ENCODE data around the gene ZNF343. TPM values are rescaled to one million over a fixed set of nuclear protein-coding genes. Genes with fewer than 3 reads are reported as not detected.

ZNF343 gene
- total RNA-seq: 10 to 100 TPM; 10.4 to 13.7 (median 11.9) TPM

DNA sequence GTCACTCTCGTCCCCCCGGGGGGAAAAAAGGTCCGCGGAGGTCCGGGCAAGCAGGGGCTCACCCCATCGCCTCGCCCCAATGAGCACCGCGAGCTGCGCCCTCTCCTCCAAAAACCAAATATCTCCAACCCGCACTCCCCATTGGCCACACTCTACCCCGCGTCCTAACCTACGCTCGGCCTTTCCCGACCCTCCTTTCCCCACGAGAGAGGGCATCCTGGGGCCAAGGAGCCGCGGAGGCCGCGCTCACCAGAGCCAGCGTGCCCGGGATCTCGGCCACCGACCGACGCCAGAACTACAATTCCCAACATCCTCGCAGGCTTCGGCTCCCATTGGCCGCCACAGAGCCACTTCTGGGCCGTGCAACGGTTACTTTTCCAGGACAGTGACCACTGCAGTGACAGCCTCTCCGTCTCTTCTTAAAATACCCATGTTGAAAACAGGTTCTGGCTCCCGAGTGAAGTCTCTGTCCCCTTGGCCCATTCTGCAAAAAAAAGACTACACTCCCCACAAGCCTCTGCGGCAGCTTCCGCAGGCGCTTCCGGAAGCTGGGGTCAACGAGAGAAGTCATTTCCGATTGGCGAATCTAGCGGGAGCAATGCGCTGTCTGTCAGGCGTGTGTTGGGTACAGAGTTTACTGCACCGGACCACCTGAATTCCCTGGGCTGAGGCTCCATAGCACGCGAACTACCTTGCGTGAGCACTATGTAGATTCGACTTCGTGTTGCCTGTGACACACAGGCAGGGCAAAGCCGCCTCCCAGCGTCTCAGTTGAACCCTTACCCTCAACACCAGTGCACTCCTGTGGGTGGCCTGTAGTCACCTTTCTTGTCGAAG, at the start of gene ZNF343:
Gene ZNF343, minus strand, starts transcription at position 285 of the 837 bp plus-strand sequence. CDS start 15,020 bp downstream, outside the sequence.
- DNase-seq (peak; percentile 70), ATAC-seq (peak; percentile 96 to 97)
- Mint-ChIP-seq H3K4me1 (ENCODE audit: low read depth) (peaks cover 18% of the 10 kb centered on the region), H3K4me3 (peak within 1 kb of the TSS; percentile 100), H3K9me3 (no peaks in the 10 kb centered on the region), H3K36me3 (ENCODE audit: insufficient read depth) (peaks cover 2% of the 10 kb centered on the region), H3K27me3 (ENCODE audit: low read depth) (peaks cover 24% of the 10 kb centered on the region)

DNA sequence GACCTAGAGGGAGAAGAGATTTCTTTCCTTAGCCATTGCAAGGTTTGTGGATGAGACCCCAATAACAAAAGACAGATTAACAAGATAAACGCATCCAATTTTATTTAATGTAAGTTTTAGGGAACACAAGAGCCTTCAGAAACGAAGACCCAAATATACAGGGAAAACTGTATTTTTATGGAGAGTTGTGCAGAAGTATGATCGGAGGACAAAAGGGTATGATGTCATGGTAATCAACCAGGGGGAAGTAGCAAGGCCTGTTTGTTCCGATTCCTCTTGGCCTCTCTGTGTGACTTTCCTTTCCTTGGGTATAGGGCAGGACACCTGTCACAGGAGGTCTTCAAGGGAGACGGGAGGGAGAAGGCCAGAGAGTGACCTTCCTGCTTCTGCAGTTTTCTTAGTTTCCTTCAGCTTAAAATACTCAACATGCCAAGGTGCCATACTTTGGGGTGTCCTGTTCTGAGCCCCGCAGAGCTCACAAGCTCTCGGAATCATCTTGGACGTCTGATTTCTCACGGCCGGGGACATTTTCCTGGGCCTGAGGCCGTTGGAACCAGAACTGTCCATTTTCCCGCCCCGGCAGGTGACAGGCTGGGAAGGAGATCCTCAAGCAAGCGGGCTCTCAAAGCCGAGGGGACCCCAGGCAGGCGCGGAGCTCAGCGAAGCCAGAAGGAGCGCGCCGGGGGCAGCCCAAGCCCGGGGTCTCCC, 49.3 kb upstream of the ZNF343 start:
- H3K4me1 Mint-ChIP-seq (ENCODE audit: low read depth): no peaks in the 10 kb centered on the region
- no peaks in the 10 kb centered on the region for H3K36me3 Mint-ChIP-seq (ENCODE audit: insufficient read depth)
- H3K9me3 Mint-ChIP-seq: no peaks in the 10 kb centered on the region
- DNase-seq (no peak), ATAC-seq (no peak)
- peak overlapping the region; percentile 21 for H3K4me3 Mint-ChIP-seq
- H3K27me3 Mint-ChIP-seq (ENCODE audit: low read depth): peaks cover 57% of the 10 kb centered on the region

DNA sequence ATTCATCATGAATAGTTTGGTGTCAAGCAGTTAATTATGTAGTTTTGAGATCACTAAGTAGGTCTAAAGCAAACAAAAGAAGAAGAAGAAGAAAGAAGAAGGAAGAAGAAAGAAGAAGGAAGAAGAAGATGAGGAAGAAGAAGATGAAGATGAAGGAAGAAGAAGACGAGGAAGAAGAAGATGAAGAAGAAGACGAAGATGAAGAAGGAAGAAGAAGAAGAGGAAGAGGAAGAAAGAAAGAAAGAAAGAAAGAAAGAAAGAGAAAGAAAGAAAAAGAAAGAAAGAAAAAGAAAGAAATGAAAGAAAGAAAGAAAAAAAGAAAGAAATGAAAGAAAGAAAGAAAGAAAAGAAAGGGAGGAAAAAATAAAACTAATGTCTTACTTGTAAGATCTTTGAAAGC, 36.9 kb upstream of the ZNF343 start:
- no peak overlapping the region for H3K4me3 Mint-ChIP-seq
- no peaks in the 10 kb centered on the region for H3K9me3 Mint-ChIP-seq
- ATAC-seq (no peak), DNase-seq (no peak)
- H3K36me3 Mint-ChIP-seq (ENCODE audit: insufficient read depth): no peaks in the 10 kb centered on the region
- no peaks in the 10 kb centered on the region for H3K4me1 Mint-ChIP-seq (ENCODE audit: low read depth)
- peaks cover 32% of the 10 kb centered on the region for H3K27me3 Mint-ChIP-seq (ENCODE audit: low read depth)

DNA sequence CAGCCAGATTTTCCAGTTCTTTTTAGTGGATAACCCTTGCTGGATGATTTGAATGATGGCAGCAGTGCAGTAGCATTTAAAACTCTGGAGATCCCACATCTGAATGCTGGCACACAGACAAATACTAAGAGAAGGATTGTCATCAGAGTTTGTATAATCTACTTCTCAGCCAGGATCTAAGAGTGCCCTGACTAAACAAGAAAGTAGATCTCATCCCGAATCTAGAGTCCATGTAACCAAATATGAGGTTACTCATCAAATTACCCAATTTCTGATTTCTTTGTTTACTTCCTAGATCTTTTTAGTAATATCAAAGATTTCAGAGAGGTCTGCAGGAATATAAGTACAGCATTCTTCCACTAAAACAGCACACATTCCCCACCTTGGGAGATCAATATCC, 35.5 kb upstream of the ZNF343 start:
- Mint-ChIP-seq H3K36me3 (ENCODE audit: insufficient read depth) (no peaks in the 10 kb centered on the region), H3K27me3 (ENCODE audit: low read depth) (peaks cover 31% of the 10 kb centered on the region), H3K9me3 (no peaks in the 10 kb centered on the region), H3K4me1 (ENCODE audit: low read depth) (no peaks in the 10 kb centered on the region), H3K4me3 (no peak overlapping the region)
- DNase-seq: no peak
- no peak for ATAC-seq

DNA sequence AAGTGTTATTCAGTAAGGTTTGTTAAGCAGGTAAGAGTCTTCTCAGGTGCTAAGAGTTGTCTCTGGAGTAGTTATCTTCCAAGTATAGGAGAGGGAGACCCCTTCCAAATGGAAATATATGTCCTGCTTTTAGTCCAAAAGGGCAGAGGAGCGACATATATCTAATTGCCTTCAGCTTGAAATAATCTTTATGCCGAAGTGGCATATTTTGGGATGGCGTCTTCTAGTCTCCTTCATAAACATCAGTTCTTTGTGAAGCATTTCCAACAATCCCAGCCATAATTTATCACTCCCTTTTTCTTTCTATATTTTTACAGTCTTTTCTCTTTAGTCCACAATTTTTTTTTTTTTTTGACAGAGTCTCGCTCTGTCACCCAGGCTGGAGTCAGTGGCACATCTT, 33.6 kb upstream of the ZNF343 start:
- no peak overlapping the region for H3K4me3 Mint-ChIP-seq
- H3K4me1 Mint-ChIP-seq (ENCODE audit: low read depth): no peaks in the 10 kb centered on the region
- H3K27me3 Mint-ChIP-seq (ENCODE audit: low read depth): peaks cover 41% of the 10 kb centered on the region
- no peak for DNase-seq
- no peak for ATAC-seq
- H3K9me3 Mint-ChIP-seq: no peaks in the 10 kb centered on the region
- no peaks in the 10 kb centered on the region for H3K36me3 Mint-ChIP-seq (ENCODE audit: insufficient read depth)

DNA sequence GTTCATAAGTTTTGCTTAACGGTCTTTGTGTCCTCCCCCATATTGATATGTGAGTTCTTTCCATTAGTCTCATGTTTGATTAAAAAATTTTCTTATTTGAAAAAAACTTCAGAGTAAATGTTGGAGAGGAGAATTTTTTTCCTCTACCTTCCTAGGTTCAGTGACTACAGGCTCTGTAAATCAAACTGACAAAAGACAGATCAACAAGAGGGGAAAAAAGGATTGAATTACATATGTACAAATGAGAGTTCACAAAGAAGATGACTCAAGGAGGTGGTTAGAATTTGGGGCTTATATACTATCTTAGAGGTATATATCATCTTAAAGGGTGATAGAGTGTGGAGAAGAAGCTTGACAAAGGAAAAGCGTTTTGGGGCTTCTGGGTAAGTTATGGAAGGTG, 33.2 kb upstream of the ZNF343 start:
- Mint-ChIP-seq H3K9me3 (no peaks in the 10 kb centered on the region), H3K4me1 (ENCODE audit: low read depth) (no peaks in the 10 kb centered on the region), H3K36me3 (ENCODE audit: insufficient read depth) (no peaks in the 10 kb centered on the region), H3K4me3 (no peak overlapping the region), H3K27me3 (ENCODE audit: low read depth) (peaks cover 45% of the 10 kb centered on the region)
- DNase-seq (no peak), ATAC-seq (no peak)

DNA sequence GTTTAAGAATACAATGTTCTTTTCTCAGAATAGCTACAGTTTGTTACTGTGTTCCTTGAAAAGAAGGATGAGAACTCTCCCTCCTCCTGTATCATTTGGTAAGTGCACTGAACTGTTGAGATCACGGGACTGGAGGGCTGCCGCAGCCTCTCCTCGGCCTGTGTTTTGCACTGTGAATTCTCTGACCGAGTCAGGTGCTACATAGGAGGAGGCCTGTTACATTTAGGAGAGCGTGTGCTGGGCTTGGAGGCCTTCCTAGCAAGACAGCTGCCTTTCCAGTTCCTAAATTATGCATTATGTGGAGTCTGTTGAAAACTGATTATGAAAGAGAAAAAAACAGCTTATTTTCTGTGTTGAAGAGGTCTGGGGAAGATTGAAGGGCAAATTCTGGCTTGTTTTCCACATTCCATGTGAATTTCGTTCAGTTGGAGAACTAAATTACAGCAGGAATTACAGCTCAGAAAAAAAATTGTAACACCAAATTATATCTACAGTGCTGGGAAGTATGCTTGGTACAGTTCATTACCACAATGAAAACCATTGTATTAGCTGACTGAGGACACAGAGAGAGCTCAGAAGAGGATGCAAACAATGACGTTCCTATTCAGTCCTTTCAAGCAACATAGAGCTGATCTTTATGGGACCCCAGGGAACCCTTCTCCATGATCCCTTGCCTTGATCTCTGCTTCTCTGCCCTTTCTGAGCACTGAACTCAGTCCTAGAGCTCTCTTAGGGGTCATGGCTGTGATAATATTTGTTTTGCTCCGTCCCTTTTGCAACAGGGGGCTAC, 30.4 kb upstream of the ZNF343 start:
- Mint-ChIP-seq H3K4me3 (no peak overlapping the region), H3K4me1 (ENCODE audit: low read depth) (no peaks in the 10 kb centered on the region), H3K27me3 (ENCODE audit: low read depth) (peaks cover 40% of the 10 kb centered on the region), H3K9me3 (no peaks in the 10 kb centered on the region), H3K36me3 (ENCODE audit: insufficient read depth) (no peaks in the 10 kb centered on the region)
- DNase-seq (no peak), ATAC-seq (no peak)

DNA sequence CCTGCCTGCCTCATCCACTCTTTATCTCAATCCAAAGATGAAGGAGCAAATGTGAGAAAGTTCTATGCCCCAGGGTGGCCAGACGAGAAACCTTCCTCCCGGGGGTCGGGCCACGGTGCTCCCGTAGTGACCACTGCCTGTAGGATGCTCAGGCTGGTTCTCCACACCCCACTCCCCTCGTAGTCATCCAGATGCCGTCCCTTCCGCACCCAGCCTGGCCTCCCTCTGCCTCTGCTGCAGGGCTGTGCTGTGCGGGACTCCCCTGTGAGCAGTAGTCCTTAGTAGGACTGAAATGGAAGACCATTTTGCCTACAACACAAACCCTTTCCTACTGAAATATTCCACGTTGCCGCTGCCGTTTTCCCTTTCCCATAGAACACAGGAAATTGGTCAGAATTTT, 29.6 kb upstream of the ZNF343 start:
- no peaks in the 10 kb centered on the region for H3K9me3 Mint-ChIP-seq
- DNase-seq (no peak), ATAC-seq (no peak)
- H3K36me3 Mint-ChIP-seq (ENCODE audit: insufficient read depth): no peaks in the 10 kb centered on the region
- H3K4me3 Mint-ChIP-seq: no peak overlapping the region
- H3K4me1 Mint-ChIP-seq (ENCODE audit: low read depth): no peaks in the 10 kb centered on the region
- peaks cover 42% of the 10 kb centered on the region for H3K27me3 Mint-ChIP-seq (ENCODE audit: low read depth)

DNA sequence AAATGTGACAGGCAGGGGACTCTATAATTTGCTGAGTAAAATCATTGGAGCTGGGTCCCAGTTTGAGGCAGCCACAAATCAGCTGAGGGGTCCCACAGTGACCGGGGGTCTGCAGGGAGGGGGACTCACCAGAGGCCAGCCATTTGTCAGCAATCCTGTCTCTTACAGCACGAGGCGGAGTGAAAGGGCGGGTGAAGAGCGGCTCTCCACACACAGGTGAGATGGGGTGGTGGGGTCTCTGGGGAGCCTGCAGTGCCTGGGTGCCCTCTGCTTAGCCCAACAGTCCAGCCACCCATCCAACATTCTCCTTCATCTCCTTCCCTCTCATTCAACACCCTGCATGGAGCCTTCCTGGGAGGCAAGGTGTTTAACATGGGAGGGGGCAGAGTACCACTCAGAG, 28.4 kb upstream of the ZNF343 start:
- DNase-seq (no peak), ATAC-seq (no peak)

DNA sequence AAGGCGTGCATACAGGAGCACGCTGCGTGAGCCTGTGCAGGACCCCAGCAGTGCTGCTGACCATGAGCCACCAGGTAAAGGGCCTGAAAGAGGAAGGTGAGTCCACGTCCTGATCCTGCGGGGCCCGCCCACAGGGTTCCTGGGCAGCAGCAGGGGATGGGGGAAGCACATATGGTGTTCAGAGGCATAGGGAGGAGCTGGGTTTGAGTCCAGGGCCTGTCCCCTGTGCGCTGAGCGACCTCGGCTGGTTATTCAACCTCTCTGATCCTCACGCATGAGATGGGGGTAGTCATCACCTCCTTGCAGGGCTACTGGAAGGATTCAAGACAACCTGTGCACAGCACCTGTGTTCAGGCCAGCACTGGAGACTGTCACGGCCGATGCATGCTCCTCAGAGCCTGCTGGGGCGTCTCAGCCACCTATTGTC, 27.9 kb upstream of the ZNF343 start, which contains the start of gene TMC2:
Gene TMC2, plus strand, starts transcription at position 14 of the 427 bp plus-strand sequence. Its CDS starts 49 bp downstream, at position 63.
- H3K36me3 Mint-ChIP-seq (ENCODE audit: insufficient read depth): no peaks in the 10 kb centered on the region
- H3K9me3 Mint-ChIP-seq: no peaks in the 10 kb centered on the region
- H3K4me3 Mint-ChIP-seq: no peak within 1 kb of the TSS
- DNase-seq (no peak), ATAC-seq (no peak)
- peaks cover 34% of the 10 kb centered on the region for H3K27me3 Mint-ChIP-seq (ENCODE audit: low read depth)
- no peaks in the 10 kb centered on the region for H3K4me1 Mint-ChIP-seq (ENCODE audit: low read depth)

More for the DNA sequence above, 28.4 kb upstream of the ZNF343 start:
- H3K4me3 Mint-ChIP-seq: no peak overlapping the region
- no peaks in the 10 kb centered on the region for H3K4me1 Mint-ChIP-seq (ENCODE audit: low read depth)
- peaks cover 38% of the 10 kb centered on the region for H3K27me3 Mint-ChIP-seq (ENCODE audit: low read depth)
- no peaks in the 10 kb centered on the region for H3K36me3 Mint-ChIP-seq (ENCODE audit: insufficient read depth)
- H3K9me3 Mint-ChIP-seq: no peaks in the 10 kb centered on the region

DNA sequence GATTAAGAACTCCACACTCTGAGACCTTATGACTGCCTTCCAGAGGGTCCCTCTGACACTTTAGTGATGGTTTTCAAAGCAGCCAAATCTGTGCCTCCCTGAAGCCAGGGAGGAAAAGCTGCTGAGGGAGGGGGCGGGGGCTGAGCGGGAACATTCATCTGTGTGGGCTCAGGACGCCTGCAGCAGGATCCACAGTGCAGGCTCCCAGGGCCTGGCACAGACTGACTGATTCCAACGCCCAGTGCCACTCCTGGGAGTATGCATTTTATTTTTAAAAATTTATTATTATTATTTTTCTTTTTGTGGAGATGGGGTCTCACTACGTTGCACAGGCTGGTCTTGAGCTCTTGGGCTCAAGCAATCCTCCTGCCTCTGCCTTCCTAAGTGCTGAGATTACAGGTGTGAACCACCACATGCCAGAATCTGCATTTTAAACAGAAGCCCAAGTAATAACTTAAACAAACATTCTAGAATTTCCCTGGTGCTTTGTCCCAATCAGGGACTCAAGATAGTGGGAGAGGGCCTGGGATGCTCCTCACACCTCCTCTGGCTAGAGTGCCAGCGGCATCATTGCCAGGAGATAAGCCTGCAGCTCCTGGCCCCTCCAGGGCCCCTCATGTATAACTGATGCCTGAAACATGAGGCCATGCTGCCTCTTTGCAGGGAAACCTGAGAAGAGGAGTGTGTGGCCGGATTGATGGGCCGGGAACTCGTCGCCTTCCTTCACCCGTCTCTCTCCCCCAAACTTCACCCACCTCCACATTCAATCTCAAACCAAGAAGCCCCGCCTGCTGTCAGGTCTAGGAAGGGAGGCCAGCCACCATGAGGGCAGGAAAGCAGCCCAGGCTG, 27.2 kb upstream of the ZNF343 start:
- H3K36me3 Mint-ChIP-seq (ENCODE audit: insufficient read depth): no peaks in the 10 kb centered on the region
- H3K4me3 Mint-ChIP-seq: no peak overlapping the region
- no peak for ATAC-seq
- no peaks in the 10 kb centered on the region for H3K4me1 Mint-ChIP-seq (ENCODE audit: low read depth)
- peaks cover 34% of the 10 kb centered on the region for H3K27me3 Mint-ChIP-seq (ENCODE audit: low read depth)
- no peaks in the 10 kb centered on the region for H3K9me3 Mint-ChIP-seq
- DNase-seq: no peak

DNA sequence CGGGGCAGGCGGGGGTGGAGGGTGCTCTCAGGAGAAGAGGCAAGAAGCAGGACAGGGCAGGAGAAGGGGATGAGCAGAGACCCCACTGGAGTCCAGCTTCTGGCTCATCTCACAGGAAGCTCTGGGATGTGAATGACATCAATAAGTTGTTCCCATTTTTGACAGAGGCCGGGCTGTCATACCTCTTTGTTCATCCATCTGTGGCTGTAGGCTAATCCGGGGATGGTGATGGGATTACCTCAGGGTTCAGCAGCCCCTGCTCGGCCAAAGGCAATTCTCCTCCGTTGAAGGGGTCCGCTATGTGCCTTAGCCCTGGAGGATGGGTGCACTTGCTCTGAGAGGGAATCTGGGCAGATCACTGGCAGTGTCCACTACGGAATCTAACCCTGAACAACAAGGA, 24.4 kb upstream of the ZNF343 start:
- Mint-ChIP-seq H3K27me3 (ENCODE audit: low read depth) (peaks cover 24% of the 10 kb centered on the region), H3K36me3 (ENCODE audit: insufficient read depth) (no peaks in the 10 kb centered on the region), H3K4me1 (ENCODE audit: low read depth) (peaks cover 3% of the 10 kb centered on the region), H3K4me3 (no peak overlapping the region), H3K9me3 (no peaks in the 10 kb centered on the region)
- no peak for ATAC-seq
- DNase-seq: no peak

DNA sequence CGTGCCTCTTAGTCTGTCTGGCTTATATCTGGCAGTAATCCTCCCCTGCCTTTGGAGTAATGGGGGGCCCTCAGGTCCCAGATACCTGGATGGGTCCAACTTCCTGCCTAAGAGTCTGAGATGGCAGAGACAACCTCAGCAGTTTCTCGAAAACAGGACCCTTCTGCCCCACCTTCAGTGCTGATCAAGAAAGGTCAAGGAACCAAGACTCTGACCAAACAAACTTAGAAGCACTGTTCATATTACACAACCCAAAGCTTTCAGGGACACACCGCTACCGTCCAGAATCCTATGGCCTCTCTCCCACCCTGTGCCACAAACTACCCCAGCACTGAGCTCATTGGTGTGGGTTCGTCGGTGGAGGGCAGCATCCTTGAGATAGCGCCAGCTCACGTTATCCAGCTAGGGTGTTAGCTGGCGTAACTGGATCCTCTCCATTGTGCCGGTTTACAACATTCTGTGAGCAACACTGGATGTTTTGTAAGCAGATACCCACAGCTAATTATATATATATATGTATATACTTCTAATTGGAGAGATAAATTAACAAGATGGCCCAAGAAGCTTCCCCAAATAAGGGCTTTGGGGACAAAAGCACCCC, 20.1 kb upstream of the ZNF343 start:
- H3K36me3 Mint-ChIP-seq (ENCODE audit: insufficient read depth): no peaks in the 10 kb centered on the region
- peaks cover 13% of the 10 kb centered on the region for H3K4me1 Mint-ChIP-seq (ENCODE audit: low read depth)
- H3K27me3 Mint-ChIP-seq (ENCODE audit: low read depth): peaks cover 4% of the 10 kb centered on the region
- DNase-seq: no peak
- no peak overlapping the region for H3K4me3 Mint-ChIP-seq
- no peaks in the 10 kb centered on the region for H3K9me3 Mint-ChIP-seq
- ATAC-seq: no peak
